Liver (tissue), 3 donors: ENCODE measurements around the gene TMEM145.

ENCODE experiments used
- CTCF ChIP-seq: fragments of 150-350 bp; IDR thresholded peaks from 2 replicates; pipeline ENCODE4 v1.5.1; 2017; ENCODE audit warnings: improper control_type of control experiment, low read depth, low read length; ENCODE audit not compliant: missing input control
- EGR1 ChIP-seq, 2 donors: IDR thresholded peaks; 2 replicates each; pipeline ENCODE4 v1.6.1; 2016 to 2018; ENCODE audit warnings: antibody characterized with exemption in 2 of 2, low read depth in 2 of 2
- FOXA2 ChIP-seq: IDR thresholded peaks from 2 replicates; pipeline ENCODE4 v1.6.1; 2016; ENCODE audit warnings: antibody characterized with exemption
- GABPA ChIP-seq, 2 donors: IDR thresholded peaks in 1 of 2; conservative IDR thresholded peaks in 1 of 2; 2 replicates each; pipeline ENCODE4 v1.6.1; 2016; ENCODE audit warnings: antibody characterized with exemption in 2 of 2, mild to moderate bottlenecking in 1 of 2, moderate library complexity in 1 of 2
- JUND ChIP-seq, 2 donors: IDR thresholded peaks; 2 replicates each; pipeline ENCODE4 v1.6.1; 2016; ENCODE audit warnings: antibody characterized with exemption in 2 of 2
- RAD21 ChIP-seq, 2 donors: IDR thresholded peaks; 2 replicates each; pipeline ENCODE4 v1.6.1; 2016; ENCODE audit warnings: antibody characterized with exemption in 2 of 2, mild to moderate bottlenecking in 2 of 2
- REST ChIP-seq: IDR thresholded peaks from 2 replicates; pipeline ENCODE4 v1.6.1; 2016; ENCODE audit warnings: antibody characterized with exemption, mild to moderate bottlenecking
- SP1 ChIP-seq: IDR thresholded peaks from 2 replicates; pipeline ENCODE4 v1.6.1; 2018; ENCODE audit warnings: antibody characterized with exemption, mild to moderate bottlenecking
- TAF1 ChIP-seq: conservative IDR thresholded peaks from 2 replicates; pipeline ENCODE4 v1.6.1; 2016; ENCODE audit warnings: antibody characterized with exemption, mild to moderate bottlenecking
- donor health status: healthy.
- donor health status: healthy.

GRCh38 chr19:42282819-42283187, 30.3 kb upstream of the TMEM145 start:
- TF ChIP-seq CTCF = no peak
- TF ChIP-seq GABPA (IDR thresholded peaks at IDR 0.05 in 1 of 2, conservative IDR thresholded peaks at IDR 0.05 in 1 of 2) = no peak
- TF ChIP-seq TAF1 = no peak
- no peak for TF ChIP-seq RAD21 (IDR thresholded peaks at IDR 0.05)
- TF ChIP-seq SP1 = no peak
- TF ChIP-seq EGR1 (IDR thresholded peaks at IDR 0.05; ENCODE audit: low read depth in 2 of 2) = no peak
- no peak for TF ChIP-seq FOXA2
- TF ChIP-seq REST = no peak
- TF ChIP-seq JUND (IDR thresholded peaks at IDR 0.05) = no peak
